ENCODE results near the gene RGL1.

The RGL1 gene

DNA sequence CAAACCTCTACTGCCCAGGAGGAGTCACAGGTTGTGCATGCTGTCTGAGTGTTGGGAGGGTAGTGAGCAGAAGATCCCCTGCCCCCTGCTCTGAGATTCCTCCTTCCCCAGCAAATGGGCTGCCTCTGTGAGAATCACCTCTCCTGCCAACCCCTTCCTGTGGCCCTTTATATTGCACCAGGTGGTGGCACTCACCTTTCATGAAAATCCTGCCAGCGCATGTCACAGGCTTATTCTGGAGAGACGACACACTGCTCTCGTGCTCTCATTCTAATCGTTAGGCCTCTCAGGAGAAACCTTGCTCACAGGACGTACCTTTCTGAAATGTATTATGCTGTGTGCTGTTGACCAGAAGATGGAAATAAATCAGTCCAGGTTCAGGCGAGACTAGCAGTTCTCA lies 113.7 kb downstream of the RGL1 start:
- H3K4me1 ChIP-seq (ENCODE audit: control insufficient read depth, low read length), result peaks cover 7% of the 10 kb centered on the region
- TF ChIP-seq EZH2phosphoT487 (IDR thresholded peaks at IDR 0.05; ENCODE audit: borderline replicate concordance, low read length), result no peak
- TF ChIP-seq, protein P1, sequence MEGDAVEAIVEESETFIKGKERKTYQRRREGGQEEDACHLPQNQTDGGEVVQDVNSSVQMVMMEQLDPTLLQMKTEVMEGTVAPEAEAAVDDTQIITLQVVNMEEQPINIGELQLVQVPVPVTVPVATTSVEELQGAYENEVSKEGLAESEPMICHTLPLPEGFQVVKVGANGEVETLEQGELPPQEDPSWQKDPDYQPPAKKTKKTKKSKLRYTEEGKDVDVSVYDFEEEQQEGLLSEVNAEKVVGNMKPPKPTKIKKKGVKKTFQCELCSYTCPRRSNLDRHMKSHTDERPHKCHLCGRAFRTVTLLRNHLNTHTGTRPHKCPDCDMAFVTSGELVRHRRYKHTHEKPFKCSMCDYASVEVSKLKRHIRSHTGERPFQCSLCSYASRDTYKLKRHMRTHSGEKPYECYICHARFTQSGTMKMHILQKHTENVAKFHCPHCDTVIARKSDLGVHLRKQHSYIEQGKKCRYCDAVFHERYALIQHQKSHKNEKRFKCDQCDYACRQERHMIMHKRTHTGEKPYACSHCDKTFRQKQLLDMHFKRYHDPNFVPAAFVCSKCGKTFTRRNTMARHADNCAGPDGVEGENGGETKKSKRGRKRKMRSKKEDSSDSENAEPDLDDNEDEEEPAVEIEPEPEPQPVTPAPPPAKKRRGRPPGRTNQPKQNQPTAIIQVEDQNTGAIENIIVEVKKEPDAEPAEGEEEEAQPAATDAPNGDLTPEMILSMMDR (IDR thresholded peaks at IDR 0.05; ENCODE audit: low read depth, low read length, poor library complexity, severe bottlenecking), result no peak
- no peaks in the 10 kb centered on the region; the same call in 1 of the 2 replicates for H3K27me3 ChIP-seq (ENCODE audit: control insufficient read depth, low read length)
- no peaks in the 10 kb centered on the region for H3K9me3 ChIP-seq (ENCODE audit: control insufficient read depth, insufficient read depth, low read length)
- H3K9me2 ChIP-seq (replicated peaks; ENCODE audit: control insufficient read depth, low read length), result no peaks in the 10 kb centered on the region
- H3K79me2 ChIP-seq (ENCODE audit: control insufficient read depth, low read length), result no peaks in the 10 kb centered on the region
- H3K36me3 ChIP-seq (ENCODE audit: control insufficient read depth, low read length), result no peaks in the 10 kb centered on the region
- H3K4me3 ChIP-seq (ENCODE audit: low read length), result no peak overlapping the region
- H3K27ac ChIP-seq (ENCODE audit: low read depth, low read length), result no peak overlapping the region
- H4K20me1 ChIP-seq (ENCODE audit: control insufficient read depth, insufficient read depth, low read depth, low read length), result no peaks in the 10 kb centered on the region
- H3F3A ChIP-seq (ENCODE audit: control insufficient read depth, insufficient read depth), result no peaks in the 10 kb centered on the region
- no peak overlapping the region for H3K4me2 ChIP-seq (ENCODE audit: low read length)

DNA sequence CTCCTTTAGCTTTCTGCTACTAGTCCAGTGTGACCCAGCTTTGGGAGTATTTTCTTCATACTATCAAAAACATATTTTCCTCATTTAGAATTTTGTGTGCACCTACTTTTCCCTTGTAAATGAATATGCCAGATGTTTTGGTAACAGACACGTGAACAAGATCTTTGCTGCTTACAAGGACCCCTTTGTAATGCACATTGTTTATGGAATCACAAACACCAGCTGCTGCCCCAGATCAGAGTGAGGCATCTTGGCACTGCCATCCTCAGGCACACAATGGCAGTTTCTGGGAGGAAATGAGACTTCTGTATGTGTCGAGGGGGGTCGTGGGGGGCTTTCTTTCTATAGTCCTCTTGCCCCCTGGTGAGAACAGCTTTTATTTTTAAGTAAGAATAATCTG lies 115.7 kb downstream of the RGL1 start:
- TF ChIP-seq, protein P1 (IDR thresholded peaks at IDR 0.05; ENCODE audit: low read depth, low read length, poor library complexity, severe bottlenecking), result no peak
- TF ChIP-seq EZH2phosphoT487 (IDR thresholded peaks at IDR 0.05; ENCODE audit: borderline replicate concordance, low read length), result no peak
- H4K20me1 ChIP-seq (ENCODE audit: control insufficient read depth, insufficient read depth, low read depth, low read length), result no peaks in the 10 kb centered on the region
- H3K36me3 ChIP-seq (ENCODE audit: control insufficient read depth, low read length), result no peaks in the 10 kb centered on the region
- H3K4me3 ChIP-seq (ENCODE audit: low read length), result no peak overlapping the region
- no peaks in the 10 kb centered on the region for H3K9me3 ChIP-seq (ENCODE audit: control insufficient read depth, insufficient read depth, low read length)
- no peak overlapping the region for H3K27ac ChIP-seq (ENCODE audit: low read depth, low read length)
- H3F3A ChIP-seq (ENCODE audit: control insufficient read depth, insufficient read depth), result no peaks in the 10 kb centered on the region
- H3K4me1 ChIP-seq (ENCODE audit: control insufficient read depth, low read length), result peaks cover 3% of the 10 kb centered on the region
- no peaks in the 10 kb centered on the region for H3K79me2 ChIP-seq (ENCODE audit: control insufficient read depth, low read length)
- no peak overlapping the region for H3K4me2 ChIP-seq (ENCODE audit: low read length)
- no peaks in the 10 kb centered on the region; the same call in 1 of the 2 replicates for H3K27me3 ChIP-seq (ENCODE audit: control insufficient read depth, low read length)
- H3K9me2 ChIP-seq (replicated peaks; ENCODE audit: control insufficient read depth, low read length), result no peaks in the 10 kb centered on the region

DNA sequence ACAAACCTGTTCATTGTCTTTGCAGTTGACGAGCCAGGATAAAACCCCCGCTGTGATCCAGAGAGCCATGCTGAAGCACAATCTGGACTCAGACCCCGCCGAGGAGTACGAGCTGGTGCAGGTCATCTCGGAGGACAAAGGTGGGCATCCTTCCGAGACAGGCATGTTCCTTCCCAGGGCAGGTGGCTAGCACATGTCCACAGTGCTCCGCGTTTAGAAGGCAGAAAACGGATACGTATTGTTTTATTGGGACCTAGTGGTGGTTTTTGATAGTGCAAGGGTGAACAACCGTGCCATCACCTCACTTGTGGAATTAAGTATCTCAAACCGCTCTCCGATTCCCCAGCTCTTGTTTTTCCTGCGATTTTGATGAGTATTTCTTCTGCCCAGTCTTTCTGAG lies 117.3 kb downstream of the RGL1 start:
- Histone ChIP-seq H3F3A (ENCODE audit: control insufficient read depth, insufficient read depth) (no peaks in the 10 kb centered on the region), H3K4me2 (ENCODE audit: low read length) (no peak overlapping the region), H3K9me2 (replicated peaks; ENCODE audit: control insufficient read depth, low read length) (no peaks in the 10 kb centered on the region), H3K9me3 (ENCODE audit: control insufficient read depth, insufficient read depth, low read length) (no peaks in the 10 kb centered on the region), H3K36me3 (ENCODE audit: control insufficient read depth, low read length) (no peaks in the 10 kb centered on the region), H3K4me3 (ENCODE audit: low read length) (no peak overlapping the region), H3K27me3 (ENCODE audit: control insufficient read depth, low read length) (no peaks in the 10 kb centered on the region; the same call in 1 of the 2 replicates), H3K79me2 (ENCODE audit: control insufficient read depth, low read length) (no peaks in the 10 kb centered on the region), H3K4me1 (ENCODE audit: control insufficient read depth, low read length) (no peaks in the 10 kb centered on the region), H4K20me1 (ENCODE audit: control insufficient read depth, insufficient read depth, low read depth, low read length) (no peaks in the 10 kb centered on the region), H3K27ac (ENCODE audit: low read depth, low read length) (no peak overlapping the region)
- no peak for TF ChIP-seq EZH2phosphoT487 (IDR thresholded peaks at IDR 0.05; ENCODE audit: borderline replicate concordance, low read length)
- TF ChIP-seq, protein P1 (IDR thresholded peaks at IDR 0.05; ENCODE audit: low read depth, low read length, poor library complexity, severe bottlenecking), result peak; percentile 27

All from DOHH2 (cell line).